Nephron progenitor cell (in vitro differentiated cells): ENCODE data around the gene SFXN5.

Source experiments
- DNase-seq: peaks from one replicate; pipeline ENCODE4 v3.0.0; 2021
- H3K27ac Mint-ChIP-seq: 2 replicates; pipeline ENCODE4 v1.8.0; 2021; ENCODE audit warnings: mild to moderate bottlenecking, moderate library complexity, mixed read lengths
- H3K27me3 Mint-ChIP-seq: 2 replicates; pipeline ENCODE4 v1.8.0; 2021; ENCODE audit warnings: mild to moderate bottlenecking, low read depth, mixed read lengths; ENCODE audit not compliant: poor library complexity
- H3K36me3 Mint-ChIP-seq: 2 replicates; pipeline ENCODE4 v1.8.0; 2021; ENCODE audit warnings: low read depth, mixed read lengths
- H3K4me1 Mint-ChIP-seq: 2 replicates; pipeline ENCODE4 v1.8.0; 2021; ENCODE audit warnings: mixed read lengths
- H3K4me3 Mint-ChIP-seq: 2 replicates; pipeline ENCODE4 v1.8.0; 2021; ENCODE audit warnings: mild to moderate bottlenecking, moderate library complexity, mixed read lengths
- H3K9me3 Mint-ChIP-seq: 2 replicates; pipeline ENCODE4 v1.8.0; 2021; ENCODE audit warnings: mild to moderate bottlenecking, moderate library complexity, mixed read lengths
- CTCF ChIP-seq: fragments of 200-600 bp; sonication (generic); IDR thresholded peaks from 2 replicates; pipeline ENCODE4 v1.5.0; 2021; ENCODE audit warnings: antibody characterized with exemption

The SFXN5 gene

DNA sequence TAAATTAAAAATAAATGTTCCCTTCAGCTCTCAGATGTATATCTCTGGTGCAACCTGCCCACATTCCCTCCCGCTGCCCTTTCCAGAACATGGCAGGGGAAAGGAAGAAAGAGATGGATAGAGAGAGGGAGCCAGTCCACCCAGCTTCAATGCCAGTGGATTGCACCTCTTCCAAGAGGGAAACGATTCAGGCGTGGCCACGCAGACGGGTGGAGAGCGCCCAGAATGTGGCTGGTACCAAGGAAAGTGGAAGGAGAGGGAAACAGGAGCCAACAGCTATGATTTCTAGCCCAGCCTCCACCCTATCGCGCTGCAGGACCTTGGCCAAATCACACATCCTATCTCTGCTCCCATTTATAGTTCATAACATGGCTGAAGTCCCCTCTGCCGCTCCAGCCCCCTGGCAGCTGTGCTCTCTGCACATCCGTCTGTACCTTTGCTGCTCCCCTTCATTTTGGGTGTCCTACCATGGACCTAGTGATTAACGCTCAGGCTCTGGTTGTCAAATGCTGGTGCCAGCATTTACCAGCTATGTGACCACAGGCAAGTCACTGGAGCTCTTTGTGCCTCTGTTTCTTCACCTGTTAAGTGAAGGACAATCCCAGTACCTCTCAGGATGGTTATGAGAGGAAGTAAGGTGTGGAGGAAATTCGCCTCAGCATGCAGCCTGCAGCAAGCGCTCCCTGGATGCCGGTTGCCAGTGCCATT is 66.5 kb downstream of the SFXN5 start:
- TF ChIP-seq CTCF, result no peak
- Mint-ChIP-seq H3K4me1 (peaks cover 63% of the 10 kb centered on the region), H3K4me3 (no peak overlapping the region), H3K27me3 (no peaks in the 10 kb centered on the region), H3K36me3 (peaks cover 4% of the 10 kb centered on the region), H3K27ac (no peak overlapping the region), H3K9me3 (no peaks in the 10 kb centered on the region)
- DNase-seq, result no peak

DNA sequence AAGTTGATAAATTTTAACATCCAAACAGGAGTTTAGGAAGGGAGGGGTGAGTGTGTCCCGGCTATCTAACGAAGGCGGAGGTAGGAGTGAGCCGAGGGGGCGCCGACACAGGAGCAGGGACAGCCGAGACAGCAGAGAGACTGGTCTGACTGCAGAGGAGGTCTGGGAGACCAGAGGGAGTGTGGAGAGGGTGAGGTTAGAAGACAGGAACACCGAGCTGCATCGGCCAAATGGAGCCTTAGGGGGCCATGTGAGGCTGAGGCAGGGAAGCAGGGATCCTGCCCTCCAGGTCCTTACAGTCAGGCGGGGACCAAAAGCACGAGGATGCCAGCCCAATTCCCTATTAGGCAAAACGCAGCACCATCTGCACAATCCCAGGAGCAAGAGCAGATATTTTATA is 67.0 kb downstream of the SFXN5 start:
- H3K27ac Mint-ChIP-seq, result no peak overlapping the region
- H3K36me3 Mint-ChIP-seq, result peaks cover 4% of the 10 kb centered on the region
- H3K4me1 Mint-ChIP-seq, result peaks cover 63% of the 10 kb centered on the region
- no peaks in the 10 kb centered on the region for H3K27me3 Mint-ChIP-seq
- no peak for TF ChIP-seq CTCF
- DNase-seq, result no peak
- H3K4me3 Mint-ChIP-seq, result no peak overlapping the region
- H3K9me3 Mint-ChIP-seq, result no peaks in the 10 kb centered on the region

DNA sequence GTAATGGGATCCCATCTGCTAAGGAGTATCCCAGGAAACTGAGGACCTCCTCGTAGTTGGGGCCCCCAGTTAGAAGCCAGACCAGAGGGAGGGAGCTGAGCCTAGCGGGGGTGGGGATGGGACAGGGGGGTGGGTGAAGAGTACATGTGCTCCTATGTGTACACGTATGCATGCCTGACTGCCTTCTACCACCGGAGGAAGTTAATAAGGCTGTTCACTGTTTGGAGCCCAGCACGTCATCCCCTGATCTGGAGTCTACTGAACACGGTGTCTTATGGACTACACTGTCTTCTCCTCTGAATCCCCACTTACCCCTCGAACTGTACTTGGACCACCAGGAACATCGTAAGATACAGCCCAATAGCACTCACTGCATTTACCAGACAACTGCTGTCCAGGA is 68.5 kb downstream of the SFXN5 start:
- TF ChIP-seq CTCF, result no peak
- DNase-seq, result no peak
- H3K9me3 Mint-ChIP-seq, result no peaks in the 10 kb centered on the region
- peaks cover under 1% of the 10 kb centered on the region for H3K36me3 Mint-ChIP-seq
- H3K27me3 Mint-ChIP-seq, result no peaks in the 10 kb centered on the region
- H3K27ac Mint-ChIP-seq, result no peak overlapping the region
- H3K4me3 Mint-ChIP-seq, result no peak overlapping the region
- peaks cover 63% of the 10 kb centered on the region for H3K4me1 Mint-ChIP-seq

DNA sequence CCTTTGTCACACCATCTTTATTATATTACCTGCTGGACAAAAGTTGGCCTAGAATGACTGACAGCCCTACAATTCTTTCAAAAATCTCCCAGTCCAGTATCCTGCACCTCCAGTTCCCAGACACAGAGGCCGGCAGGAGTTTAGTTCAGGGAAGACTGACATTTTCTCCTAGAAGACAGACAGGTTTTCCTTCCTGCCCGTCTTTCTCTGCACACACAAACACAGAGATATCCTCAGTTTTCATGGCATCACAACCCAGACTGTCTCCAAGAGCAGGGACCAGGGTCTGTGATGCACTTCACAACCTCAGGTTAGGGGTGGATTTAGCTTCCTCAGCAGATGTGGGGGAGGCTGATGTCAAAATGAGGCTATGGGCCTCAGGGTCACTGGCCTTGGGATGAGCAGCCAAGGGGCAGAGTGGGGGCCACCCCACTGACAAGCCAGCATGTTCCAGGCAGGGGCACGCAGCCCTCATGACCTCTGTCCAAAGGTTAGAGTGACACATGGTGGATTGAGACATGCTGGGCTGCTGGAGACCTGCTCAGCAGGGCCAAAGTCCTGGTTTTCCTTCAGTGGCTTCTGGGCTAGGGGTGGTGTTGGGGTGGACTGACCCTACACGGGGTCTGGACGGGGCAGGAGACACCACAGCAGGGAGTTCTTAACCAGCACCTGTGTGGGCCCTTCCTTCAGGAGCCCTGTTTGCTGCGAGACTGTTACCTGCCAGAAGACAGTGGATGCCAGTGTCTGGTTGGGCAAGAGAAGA is 70.5 kb downstream of the SFXN5 start:
- Mint-ChIP-seq H3K9me3 (no peaks in the 10 kb centered on the region), H3K4me1 (peaks cover 47% of the 10 kb centered on the region), H3K27ac (peak overlapping the region; percentile 36), H3K27me3 (no peaks in the 10 kb centered on the region), H3K4me3 (no peak overlapping the region), H3K36me3 (no peaks in the 10 kb centered on the region)
- no peak for TF ChIP-seq CTCF
- no peak for DNase-seq

DNA sequence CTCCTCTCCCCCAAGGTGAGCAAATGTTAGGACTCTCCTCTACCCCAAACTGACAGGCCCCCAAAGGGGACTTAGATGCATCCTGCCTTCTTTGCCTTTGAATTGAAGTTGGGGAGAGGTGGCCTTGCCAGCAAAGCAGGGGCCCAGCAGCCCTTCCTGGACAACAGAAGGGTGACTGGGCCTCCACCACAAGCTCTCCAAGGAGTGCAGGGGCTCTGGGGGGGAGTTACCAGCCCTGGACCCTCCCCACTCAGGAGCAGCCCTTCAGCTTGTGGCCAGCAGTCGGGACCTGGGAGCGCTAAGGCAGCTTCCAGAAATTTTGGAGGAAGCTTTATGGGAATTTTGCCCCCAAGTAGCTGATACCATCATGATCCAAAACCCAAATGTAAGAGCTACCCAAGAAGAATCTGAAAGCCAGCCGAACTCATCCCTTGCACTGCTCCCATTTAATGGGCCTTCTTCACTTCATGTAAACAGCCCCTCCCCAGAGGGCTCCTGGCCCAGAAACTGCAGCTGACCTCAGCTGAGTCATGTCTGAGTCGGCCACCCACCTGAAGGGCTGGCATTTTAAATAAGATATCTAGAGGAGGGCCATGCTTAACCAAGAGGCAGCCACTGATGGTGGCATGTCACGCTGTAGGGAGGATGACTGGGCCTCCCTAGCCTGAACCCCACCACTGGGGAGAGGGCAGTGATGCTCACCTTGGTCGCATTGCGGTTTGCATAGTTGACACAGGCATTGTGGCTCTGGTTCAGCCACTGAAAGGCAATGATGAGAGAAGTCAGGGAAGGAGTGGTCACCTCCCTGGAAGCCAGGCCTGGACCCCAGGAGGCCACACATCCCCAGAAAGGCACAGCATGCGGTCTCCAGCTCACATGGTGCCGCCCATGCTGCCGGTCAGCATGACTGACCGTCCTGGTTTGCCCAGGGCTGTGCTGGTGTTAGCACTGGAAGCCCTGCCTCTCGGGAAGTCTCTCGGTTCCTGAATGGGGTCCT is 71.5 kb downstream of the SFXN5 start:
- peaks cover 43% of the 10 kb centered on the region for H3K4me1 Mint-ChIP-seq
- DNase-seq, result no peak
- no peaks in the 10 kb centered on the region for H3K9me3 Mint-ChIP-seq
- no peak overlapping the region for H3K27ac Mint-ChIP-seq
- H3K36me3 Mint-ChIP-seq, result no peaks in the 10 kb centered on the region
- H3K27me3 Mint-ChIP-seq, result no peaks in the 10 kb centered on the region
- H3K4me3 Mint-ChIP-seq, result no peak overlapping the region
- TF ChIP-seq CTCF, result no peak
